NCI-H146 treated with DMSO at 0.1 percent for 48 hours (cell line): ENCODE data around the gene NAA20.
A peak's percentile ranks its signal among the peaks of the same experiment; 100 is the strongest.
"Not testable (repeated sequence)": the region's sequence is repeated elsewhere in the genome, so short reads cannot be mapped to it uniquely, and the experiment has no call there.

Source experiments
- DNase-seq: peaks from one replicate; lab custom pipeline; 2025; ENCODE audit not compliant: unreplicated experiment; lab: John Stamatoyannopoulos, UW

The NAA20 gene

GRCh38 chr20:19991308-19991707 lies 25.9 kb upstream of the NAA20 start:
- no peak for DNase-seq

DNA sequence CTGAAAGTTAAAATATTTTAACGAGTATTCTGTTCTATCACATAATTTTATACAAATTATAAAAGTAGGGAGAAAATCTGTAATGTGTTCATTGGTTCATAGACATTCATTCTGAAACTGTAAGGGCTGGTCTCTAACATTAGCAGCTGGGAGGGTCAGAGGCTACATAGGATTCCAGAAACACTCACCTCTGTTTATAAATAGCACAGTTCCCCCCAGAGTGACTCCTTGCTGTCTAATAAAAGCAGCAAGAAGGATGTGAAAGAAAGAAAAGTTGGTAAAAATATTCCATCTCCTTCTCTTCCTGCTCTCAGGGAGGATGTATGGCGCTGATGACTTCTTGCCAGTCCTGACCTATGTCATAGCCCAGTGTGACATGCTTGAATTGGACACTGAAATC lies 25.3 kb upstream of the NAA20 start:
- no peak for DNase-seq

GRCh38 chr20:19992996-19993908 lies 23.9 kb upstream of the NAA20 start:
- no peak for DNase-seq

DNA sequence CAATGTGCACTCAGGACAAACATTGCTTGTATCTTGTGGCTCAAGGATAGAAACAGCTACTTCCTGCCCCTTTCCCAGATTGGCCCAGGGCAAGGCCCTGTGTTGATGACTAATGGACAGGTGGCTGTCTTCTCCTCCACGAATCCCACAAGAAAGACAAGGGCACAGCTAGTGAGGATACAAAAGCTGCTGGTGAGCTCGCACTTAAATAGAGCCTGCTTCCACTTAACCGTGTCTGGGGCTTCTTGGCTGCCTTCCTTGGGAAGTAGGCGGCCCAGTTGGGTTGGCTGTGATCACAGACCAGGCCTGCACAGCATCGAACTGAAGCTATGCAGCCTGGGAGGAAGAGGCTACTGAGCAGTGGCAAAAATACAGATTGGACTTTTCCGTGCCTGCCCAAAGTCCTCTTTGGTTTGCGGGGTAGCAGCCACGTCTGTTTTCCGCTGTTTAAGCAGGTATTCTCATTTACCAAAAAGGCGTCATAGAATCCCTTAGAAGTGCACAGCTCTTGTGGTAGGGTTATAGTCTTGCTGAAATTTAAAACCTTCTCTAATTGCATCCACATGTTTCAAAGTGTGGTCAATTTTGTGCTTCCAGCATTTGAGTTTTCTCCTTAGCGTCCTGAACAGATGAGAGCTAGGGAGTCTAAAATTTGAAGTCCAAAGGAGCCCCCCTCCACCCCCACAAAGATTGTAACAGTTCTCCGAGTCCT lies 23.0 kb upstream of the NAA20 start:
- DNase-seq, result no peak

- DNase-seq, result peak; percentile 73
Measured at GRCh38 chr20:19995220-19995863, 21.8 kb upstream of the NAA20 start.

DNA sequence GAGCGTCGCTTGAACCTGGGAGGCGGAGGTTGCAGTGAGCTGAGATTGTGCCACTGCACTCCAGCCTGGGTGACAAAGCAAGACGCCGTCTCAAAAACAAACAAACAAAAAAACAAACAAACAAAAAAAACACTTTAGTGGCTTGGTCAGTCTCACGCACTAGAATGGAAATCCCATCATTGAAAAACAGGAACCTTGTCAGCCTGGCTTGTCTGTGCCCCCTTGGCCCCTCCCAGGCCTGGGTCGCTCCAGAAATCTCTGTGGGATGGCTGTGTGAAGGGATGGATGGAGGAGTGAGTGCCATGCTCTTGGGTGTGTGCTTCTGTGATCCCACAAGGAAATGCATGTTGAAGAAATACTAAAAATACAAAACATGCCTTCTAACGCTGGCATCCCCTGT lies 20.9 kb upstream of the NAA20 start:
- no peak for DNase-seq

GRCh38 chr20:19996917-19997316 lies 20.2 kb upstream of the NAA20 start:
- DNase-seq, result no peak

GRCh38 chr20:19998990-19999705 lies 18.0 kb upstream of the NAA20 start:
- no peak for DNase-seq

GRCh38 chr20:20000211-20000968 lies 16.8 kb upstream of the NAA20 start:
- no peak for DNase-seq

- DNase-seq, result no peak
Measured at GRCh38 chr20:20002101-20002998, 14.8 kb upstream of the NAA20 start.

DNA sequence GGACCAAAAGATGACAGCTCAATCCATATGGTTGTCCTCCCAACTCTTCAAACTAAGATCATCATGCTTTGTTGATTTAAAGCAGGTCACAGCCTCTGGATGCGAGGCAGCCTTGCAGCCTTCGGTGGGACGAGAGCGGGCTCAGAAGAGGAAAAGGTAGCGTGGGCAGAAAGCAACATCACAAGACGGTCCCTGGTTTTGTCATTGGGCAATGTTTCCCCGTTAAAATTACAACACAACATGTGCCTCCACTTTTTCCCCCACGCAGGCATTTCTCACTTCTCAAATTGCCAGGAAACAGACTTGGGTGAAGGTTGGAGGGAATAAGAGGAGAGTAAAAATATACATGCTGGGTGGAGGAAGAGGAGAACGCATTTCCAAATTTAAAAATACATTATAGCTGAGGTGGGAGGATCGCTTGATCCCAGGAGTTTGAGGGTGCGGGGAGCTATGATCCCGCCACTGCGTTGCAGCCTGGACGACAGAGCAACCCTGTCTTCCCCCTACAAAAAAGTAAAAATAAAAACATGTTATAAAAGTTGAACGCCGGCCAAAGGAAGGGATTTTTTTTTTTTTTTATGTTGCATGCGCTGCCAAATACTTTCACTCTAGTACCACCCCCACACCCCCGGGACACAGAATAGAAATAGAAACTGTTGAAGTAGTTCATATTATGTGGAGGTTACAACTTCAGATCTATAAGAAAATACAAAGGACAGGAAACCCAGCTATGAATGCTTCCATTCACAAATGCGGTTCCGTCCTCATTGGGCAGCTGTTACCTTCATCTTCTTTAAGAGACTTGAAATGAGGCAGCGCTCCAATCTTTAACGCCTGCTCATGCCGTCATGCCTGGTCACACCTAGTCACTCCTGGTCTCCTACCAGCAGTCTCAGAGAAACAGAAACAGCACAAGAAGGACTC lies 13.9 kb upstream of the NAA20 start:
- DNase-seq, result no peak

- not testable (repeated sequence) for DNase-seq
Measured at GRCh38 chr20:20003955-20004322, 13.2 kb upstream of the NAA20 start.

- DNase-seq, result no peak
Measured at GRCh38 chr20:20005342-20005741, 11.8 kb upstream of the NAA20 start.

GRCh38 chr20:20009784-20010253 lies 7.3 kb upstream of the NAA20 start:
- peak; percentile 92 for DNase-seq

DNA sequence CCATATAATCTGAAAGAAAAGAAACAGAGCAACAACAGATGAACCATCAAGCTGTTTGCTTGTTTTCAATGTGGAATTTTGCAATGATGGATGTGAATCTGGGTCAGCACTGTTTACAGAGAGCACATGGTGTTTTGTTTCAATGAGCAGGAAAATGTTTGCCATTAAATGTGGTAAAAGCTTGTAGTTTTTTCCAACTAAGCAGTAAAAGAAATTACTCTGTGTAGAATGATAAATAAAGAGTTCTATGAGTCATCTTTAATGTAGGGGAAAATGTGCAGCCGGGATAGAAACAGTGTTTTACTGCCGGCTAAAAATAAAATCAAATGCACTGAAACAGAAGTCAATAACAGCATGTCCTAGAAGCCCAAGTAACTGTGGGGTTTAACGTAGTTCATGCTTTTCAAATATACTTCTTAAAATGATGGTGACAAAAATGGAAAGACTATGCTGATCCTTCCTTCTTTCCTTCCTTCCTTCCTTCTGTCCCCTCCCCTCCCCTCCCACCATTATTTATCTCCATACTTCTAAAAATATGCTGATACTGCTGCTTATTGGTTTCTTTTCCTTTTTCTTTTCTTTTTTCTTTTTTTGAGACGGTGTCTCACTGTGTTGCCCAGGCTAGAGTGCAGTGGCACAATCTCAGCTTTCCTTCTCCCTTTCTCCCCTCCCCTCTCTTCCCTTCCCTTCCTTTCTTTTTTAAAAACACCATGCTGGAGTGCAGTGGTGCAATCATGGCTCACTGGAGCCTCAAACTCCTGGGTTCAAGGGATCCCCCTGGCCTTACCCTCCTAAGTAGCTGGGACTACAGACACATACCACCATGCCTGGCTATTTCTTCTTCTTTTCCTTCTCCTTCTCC lies 6.3 kb upstream of the NAA20 start:
- DNase-seq, result peak; percentile 56

DNA sequence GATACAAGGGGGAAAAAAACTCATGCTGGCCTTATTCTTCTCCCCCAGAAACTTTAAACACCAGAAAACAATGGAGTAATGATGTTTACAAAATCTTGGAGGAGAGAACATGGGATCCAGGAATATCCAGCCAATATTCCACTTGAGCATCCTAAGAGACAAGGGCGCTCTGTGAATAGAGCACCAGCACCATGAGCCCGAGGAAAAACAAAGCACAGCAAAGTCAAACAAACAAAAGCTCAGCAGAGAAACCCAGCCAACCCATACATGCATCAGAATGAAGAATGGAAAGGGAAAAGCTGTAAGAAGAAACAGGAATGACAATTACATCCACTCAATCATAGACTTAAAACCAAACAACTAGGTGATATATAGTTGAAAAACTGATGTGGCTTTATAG lies 4.6 kb upstream of the NAA20 start:
- DNase-seq, result no peak

- peak; percentile 71 for DNase-seq
Measured at GRCh38 chr20:20014659-20015058, 2.5 kb upstream of the NAA20 start.
